OCI-LY3 (cell line): ENCODE data around the gene TAS2R39.

ENCODE experiments used
- EZH2phosphoT487 ChIP-seq: fragments of 200-600 bp; shearing (Covaris generic); IDR thresholded peaks from 2 replicates; pipeline ENCODE4 v1.6.1; 2018; ENCODE audit warnings: antibody characterized with exemption, mixed run types, low read depth
- TF ChIP-seq, protein P1 (sequence below): fragments of 200-600, 300-600 bp; sonication (generic); IDR thresholded peaks from 2 replicates; pipeline ENCODE4 v1.5.1; 2014; ENCODE audit warnings: antibody characterized with exemption, low read length, low read depth

DNA sequence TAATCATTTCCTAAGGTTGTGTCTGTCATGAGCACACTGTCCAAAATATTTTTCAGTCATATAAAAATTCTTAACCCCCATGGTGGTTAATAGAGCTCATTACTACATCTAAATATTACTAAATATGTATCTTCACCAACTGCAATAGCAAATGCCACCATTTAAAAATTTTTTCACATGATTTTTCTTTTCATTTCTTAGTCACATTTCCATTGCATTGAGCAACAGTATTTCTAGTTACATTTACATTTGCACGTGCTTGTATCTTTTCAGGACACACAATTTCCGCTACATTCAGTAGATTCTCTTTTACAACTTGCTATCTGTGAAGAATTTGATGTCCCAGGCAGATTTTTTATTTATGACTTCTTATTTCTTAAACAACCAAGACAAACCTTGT lies 33.5 kb downstream of the TAS2R39 start:
- TF ChIP-seq, protein P1, sequence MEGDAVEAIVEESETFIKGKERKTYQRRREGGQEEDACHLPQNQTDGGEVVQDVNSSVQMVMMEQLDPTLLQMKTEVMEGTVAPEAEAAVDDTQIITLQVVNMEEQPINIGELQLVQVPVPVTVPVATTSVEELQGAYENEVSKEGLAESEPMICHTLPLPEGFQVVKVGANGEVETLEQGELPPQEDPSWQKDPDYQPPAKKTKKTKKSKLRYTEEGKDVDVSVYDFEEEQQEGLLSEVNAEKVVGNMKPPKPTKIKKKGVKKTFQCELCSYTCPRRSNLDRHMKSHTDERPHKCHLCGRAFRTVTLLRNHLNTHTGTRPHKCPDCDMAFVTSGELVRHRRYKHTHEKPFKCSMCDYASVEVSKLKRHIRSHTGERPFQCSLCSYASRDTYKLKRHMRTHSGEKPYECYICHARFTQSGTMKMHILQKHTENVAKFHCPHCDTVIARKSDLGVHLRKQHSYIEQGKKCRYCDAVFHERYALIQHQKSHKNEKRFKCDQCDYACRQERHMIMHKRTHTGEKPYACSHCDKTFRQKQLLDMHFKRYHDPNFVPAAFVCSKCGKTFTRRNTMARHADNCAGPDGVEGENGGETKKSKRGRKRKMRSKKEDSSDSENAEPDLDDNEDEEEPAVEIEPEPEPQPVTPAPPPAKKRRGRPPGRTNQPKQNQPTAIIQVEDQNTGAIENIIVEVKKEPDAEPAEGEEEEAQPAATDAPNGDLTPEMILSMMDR, result no peak
- no peak for TF ChIP-seq EZH2phosphoT487
